GM18951 (cell line): ENCODE measurements around the gene HMCES.
"Not testable (repeated sequence)": the region's sequence is repeated elsewhere in the genome, so short reads cannot be mapped to it uniquely, and the experiment has no call there.

Experiments used
- POLR2A ChIP-seq: IDR thresholded peaks from 4 replicates; pipeline ENCODE4 v1.6.1; 2011; ENCODE audit warnings: mild to moderate bottlenecking; ENCODE audit not compliant: insufficient read length, insufficient read depth; ENCODE audit errors: extremely low read depth
- in situ Hi-C: fragments of 300-500 bp; cut with MboI; formaldehyde crosslinking; loops from one replicate; pipeline ENCODE4 v1.12.0; 2022; ENCODE audit warnings: low sequenced_read_pairs, mixed read lengths, inconsistent platforms; ENCODE audit not compliant: unreplicated experiment

HMCES gene

DNA sequence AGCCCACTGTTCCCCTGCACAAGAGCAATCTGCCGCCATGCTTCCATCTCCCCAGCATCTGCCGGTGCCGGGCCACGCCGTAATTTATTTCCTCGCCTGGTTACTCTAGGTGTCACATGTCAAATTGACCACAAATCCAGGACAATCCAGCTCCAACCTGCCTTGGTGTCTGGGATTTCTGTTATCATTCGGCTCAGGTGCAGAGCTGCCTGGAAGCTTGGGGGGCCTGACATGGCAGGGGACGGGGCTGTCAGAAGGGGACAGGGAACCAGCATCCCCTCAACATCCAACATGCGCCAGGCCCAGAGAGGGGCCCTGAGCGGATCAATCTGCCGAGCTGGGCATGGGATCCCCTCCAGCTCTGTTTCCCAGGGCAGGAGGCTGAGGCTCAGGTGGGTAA is 47.9 kb downstream of the HMCES start:
- in situ Hi-C loops, result no loop called here
- TF ChIP-seq POLR2A, result no peak

DNA sequence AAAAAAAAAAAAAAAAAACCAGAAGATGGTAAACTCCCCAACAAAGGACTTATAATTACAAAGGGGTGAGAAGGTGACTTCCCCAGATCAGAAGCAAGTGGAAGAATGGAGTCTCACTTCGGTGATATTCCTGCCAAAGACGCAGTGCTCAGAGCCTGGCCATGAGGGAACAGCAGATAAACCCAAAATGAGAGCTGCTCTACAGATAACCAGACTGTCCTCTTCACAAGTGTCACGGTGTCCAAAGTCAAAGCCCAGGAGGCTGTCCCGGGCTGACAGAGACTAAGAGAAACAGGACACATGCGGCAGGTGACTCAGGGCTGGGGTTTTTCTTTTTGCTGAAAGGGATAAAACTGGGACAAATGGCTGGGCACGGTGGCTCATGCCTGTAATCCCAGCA is 48.8 kb downstream of the HMCES start:
- TF ChIP-seq POLR2A, result no peak
- in situ Hi-C loops, result no loop called here

DNA sequence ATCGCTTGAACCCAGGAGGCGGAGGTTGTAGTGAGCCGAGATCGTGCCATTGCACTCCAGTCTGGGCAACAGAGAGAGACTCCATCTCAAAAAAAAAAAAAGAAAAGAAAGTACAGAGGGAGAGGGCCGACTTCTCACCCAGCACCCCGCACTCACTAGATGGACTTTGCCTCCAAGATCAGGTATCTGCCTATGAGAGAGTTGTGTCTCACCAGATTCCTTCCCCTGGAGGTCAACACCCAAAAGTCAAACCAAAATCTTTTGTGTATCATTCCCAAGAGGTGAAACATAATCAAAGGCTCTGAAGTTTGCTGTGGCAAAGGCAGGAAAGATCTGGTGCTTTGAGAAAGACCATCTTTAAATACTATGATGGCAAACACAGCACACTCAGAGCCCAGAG is 51.2 kb downstream of the HMCES start:
- in situ Hi-C loops, result no loop called here
- no peak for TF ChIP-seq POLR2A

DNA sequence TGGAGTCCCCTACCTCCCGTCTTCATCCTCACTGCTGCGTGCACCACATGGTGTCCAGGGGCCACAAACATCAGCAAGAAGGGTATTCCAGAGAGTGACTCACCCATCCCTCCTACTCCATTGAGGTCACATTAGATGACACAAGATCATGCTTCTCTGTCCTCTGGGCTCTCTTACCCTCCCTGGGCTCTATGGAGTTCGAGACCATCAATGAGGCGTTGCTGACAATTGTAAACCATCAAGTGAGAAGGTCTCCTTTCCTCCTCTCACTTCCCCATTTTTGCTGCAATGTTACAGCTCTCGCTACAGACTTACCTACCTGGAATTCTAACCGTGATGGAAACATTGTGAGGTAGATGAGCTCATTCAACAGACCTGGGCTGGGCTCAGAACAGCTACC is 51.7 kb downstream of the HMCES start:
- in situ Hi-C loops, result no loop called here
- TF ChIP-seq POLR2A, result no peak

DNA sequence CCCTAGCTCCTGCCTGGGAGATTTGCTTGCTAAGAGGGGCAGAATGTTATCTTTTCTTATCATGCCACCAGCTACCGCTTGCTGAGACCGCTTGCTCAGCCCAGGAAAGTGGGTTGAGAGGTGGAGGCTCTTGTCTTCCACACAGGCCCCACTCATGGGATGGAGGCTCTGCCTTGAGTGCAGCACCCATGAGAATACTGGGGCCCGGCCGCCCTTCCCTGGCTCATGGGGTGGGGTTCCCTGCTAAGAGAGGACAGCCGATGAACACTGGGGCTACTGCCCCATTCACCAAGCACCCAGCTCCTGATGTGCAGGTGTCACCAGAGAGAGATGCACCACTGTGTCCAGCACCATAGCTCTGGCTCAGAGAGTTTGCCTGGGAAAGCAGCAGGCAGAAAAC is 55.2 kb downstream of the HMCES start:
- in situ Hi-C loops, result no loop called here
- TF ChIP-seq POLR2A, result no peak

DNA sequence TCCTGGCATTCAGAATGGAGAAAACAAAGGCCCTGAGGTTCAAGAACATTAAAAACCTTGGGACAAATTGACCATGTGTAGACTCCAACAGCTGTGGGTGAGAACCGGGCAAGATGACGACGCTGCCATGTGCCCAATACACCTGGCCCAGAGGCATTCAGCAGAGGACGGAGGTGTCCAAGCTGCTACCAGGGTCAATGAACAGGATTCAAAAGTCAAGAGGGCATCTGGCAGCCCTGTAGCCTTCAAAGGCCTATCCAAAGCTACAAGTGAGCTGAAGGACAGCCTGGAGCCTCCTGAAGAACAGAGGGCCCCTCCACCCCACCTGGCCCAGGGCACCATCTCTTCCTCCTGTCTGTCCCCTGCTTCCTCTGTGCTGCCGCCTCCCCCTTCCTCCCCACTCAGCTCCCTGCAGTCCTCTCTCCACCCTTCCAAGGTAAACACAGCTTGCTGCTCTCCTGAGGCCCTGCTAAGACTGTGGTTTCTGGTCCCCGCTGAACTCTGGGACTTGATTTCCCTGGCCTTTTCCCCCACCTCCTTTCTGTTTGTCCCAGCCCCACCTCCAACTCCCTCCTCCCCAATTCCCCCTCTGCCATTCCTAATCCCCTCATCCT is 57.5 kb downstream of the HMCES start:
- in situ Hi-C loops, result no loop called here
- no peak for TF ChIP-seq POLR2A

DNA sequence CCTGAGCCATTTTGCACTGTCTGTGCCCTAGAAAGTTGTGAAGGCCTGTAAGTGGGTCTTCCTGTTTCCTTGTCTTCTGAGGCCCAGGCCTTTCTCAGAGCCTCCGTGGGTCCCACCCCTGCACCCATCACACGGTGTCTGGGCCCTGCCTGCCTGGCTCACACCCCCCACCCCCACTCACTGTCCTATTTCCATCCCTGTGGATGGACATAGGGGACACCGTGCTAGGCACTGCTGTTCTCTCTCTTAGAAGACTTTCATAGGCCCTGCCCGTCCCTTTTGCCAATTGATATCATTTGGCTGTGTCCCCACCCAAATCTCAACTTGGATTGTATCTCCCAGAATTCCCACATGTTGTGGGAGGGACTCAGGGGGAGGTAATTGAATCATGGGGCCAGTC is 59.0 kb downstream of the HMCES start:
- in situ Hi-C loops, result not testable (repeated sequence)

DNA sequence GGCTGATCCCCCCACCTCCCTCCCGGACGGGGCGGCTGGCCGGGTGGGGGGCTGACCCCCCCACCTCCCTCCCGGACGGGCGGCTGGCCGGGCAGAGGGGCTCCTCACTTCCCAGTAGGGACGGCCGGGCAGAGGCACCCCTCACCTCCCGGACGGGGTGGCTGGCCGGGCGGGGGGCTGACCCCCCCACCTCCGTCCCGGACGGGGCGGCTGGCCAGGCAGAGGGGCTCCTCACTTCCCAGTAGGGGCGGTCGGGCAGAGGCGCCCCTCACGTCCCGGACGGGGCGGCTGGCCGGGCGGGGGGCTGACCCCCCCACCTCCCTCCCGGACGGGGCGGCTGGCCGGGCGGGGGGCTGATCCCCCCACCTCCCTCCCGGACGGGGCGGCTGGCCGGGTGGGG is 60.5 kb downstream of the HMCES start:
- in situ Hi-C loops, result not testable (repeated sequence)

DNA sequence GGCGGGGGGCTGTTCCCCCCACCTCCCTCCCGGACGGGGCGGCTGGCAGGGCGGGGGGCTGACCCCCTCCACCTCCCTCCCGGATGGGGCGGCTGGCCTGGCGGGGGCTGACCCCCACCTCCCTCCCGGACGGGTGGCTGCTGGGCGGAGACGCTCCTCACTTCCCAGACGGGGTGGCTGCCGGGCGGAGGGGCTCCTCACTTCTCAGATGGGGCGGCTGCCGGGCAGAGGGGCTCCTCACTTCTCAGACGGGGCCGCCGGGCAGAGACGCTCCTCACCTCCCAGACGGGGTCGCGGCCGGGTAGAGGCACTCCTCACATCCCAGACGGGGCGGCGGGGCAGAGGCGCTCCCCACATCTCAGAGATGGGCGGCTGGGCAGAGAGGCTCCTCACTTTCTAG is 61.2 kb downstream of the HMCES start:
- in situ Hi-C loops, result not testable (repeated sequence)

DNA sequence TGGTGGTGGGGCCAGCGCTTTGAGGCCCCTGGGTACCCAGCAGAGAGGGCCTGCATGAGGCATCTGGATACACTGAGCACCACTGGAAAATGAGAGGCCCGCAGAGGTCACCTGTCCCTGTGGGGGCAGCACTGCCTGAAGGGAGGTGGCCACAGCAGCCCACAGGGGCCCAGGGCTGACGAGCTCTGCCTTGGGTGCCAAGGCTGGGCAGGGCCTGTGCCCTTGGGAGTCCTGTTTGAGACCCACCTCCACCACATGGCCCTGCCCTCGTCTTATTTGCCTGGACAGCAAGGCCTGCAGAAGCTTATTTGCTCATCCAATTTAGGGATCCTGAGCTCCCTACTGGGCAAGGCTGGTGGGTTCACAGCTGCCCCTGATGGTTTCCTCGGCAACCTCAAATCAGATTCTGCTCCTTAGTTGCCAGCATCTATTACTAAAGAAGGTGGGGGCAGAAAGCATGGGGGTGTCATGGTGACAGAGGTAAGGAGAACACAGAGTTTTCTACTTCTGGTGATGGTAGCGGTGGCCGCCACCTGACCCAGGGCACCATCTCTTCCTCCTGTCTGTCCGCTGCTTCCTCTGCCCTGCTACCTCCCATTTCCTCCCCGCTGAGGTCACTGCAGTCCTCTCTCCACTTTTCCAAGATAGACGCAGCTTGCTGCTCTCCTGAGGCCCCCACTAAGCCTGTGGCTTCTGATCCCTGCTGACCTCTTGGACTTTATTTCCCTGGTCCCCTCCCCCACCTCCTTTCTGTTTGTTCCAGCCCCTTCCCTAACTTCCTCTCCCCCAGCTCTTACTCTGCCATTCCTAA is 62.9 kb downstream of the HMCES start:
- in situ Hi-C loops, result no loop called here
- TF ChIP-seq POLR2A, result no peak

DNA sequence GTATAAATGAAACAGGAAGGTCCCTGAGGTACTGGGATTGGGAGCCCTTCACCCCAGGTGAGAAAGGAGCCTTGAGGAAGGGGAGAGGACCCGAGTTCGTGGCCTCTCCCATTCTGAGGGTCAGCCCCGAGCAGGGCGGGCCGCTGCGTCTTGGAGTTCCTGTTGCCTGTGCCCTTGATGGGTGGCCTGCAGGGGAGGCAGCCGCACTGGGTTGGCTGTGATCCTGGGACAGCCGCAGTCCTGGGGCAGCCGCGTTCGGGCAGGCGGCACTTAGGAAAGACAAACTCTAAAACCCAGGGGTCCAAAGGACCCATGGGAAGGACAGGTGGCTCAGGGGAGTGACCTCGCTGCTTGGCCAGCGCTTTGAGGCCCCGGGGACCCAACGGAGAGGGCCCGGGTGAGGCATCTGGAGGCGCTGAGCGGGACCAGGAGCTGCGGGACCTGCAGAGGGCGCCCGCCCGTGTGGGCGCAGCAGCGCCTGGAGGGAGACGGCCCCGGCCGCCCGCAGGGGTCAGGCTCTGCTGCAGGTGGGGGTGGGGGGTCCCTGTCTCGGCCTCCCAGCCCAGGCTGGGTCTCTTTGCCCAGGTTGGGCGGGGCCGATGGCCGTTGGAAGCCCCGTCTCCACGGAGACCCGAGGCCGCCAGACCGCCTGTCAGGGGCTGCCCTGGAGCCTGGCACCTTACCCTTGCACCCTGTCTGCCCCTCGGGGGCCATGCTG is 65.1 kb downstream of the HMCES start:
- no peak for TF ChIP-seq POLR2A
- in situ Hi-C loops, result no loop called here

DNA sequence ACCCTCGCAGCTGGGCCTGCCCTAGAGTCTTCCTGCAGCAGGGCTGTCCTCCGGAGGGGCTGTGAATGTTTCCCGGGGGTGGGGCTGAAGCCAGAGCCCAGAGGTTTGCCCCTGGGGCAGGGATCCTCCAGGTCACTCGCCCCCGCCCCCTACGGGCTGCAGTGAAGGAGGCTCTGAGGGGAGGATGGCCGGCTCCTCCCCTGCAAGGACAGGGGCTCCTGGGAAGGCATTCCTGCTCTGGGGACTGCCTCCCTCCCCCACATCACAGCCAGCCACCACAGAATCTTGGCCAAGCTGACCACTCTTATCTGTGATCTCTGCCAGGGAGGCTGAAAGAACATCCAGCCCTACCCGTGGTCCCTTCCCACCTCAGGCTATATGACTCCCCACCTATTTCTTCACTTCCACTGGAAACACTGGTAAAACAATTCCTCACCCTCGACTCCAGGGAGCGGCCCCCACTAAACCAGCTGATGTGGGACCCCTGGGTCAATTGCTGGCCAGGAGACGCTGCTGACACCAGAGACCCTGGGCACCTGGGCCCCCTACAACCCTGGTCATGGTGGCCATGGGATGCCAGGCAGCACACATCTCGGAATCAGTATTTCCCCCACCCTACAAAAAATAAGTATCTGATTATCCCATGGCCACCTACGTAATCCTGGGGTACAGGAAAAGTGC is 66.0 kb downstream of the HMCES start:
- in situ Hi-C loops, result no loop called here
- TF ChIP-seq POLR2A, result no peak

DNA sequence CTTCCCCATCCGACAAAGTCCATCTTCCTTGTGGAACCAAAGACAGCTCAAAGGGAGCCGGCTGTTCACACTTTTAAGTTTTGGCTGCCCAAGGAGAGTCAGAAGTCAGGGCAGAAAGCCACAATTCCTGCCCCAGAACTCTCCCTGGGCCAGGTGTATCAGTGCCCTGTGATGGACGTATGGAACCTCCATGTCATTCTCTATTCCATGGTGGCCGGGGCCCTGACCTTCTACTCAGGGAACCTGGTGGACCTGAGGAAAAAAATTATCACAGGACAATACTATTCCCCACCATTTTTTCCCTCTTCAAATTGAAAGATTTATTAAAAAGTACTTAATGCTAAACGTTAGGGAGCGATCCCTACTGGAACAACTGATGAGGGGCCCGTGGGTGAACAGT is 66.6 kb downstream of the HMCES start:
- no peak for TF ChIP-seq POLR2A
- in situ Hi-C loops, result no loop called here

DNA sequence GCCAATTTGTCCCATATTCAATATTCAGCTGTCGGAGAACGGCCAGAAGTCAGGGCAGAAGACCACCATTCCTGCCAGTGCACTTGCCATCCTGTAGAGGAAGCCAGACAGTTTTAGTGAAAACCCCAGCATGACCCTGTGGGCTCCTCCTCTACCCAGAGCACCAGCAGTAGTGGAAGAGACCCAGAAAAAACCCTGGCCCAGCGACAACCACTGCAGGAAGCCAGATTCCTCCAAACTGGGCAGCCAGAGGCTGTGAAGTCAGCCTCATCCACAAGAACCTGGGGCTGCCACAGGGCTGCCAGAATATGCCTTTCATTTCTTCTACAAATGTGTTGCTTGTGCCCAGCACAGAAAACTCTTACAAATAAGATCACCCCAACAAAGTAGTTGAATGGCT is 67.3 kb downstream of the HMCES start:
- in situ Hi-C loops, result no loop called here
- TF ChIP-seq POLR2A, result no peak
